HepG2 (cell line): ENCODE data around the gene NDUFB4. TPM values are rescaled to one million over a fixed set of nuclear protein-coding genes. Genes with fewer than 3 reads are reported as not detected.

Source experiments
- ATAC-seq: fragments of 200-7000 bp; cut with Tn5 transposase; 3 replicates; pipeline ENCODE4 v1.9.1; 2020; ENCODE audit warnings: mild to moderate bottlenecking, moderate library complexity
- BruUV-seq: library from RNA; stranded (reverse); fragments of 400-500 nt; replicated peaks from 2 replicates; lab custom pipeline; 2021; lab: Mats Ljungman, UMichigan
- CTCF ChIA-PET: fragments of 300-600 bp; formaldehyde crosslinking; extraction: SDS; loops from one replicate; lab custom pipeline; 2021; ENCODE audit warnings: low total read pairs, inconsistent platforms, low intra/inter-chr PET ratio; lab: Yijun Ruan, JAX
- POLR2A ChIA-PET: fragments of 350-600 bp; sonication (Branson Sonifier 250); formaldehyde crosslinking; loops from one replicate; lab custom pipeline; 2020; ENCODE audit warnings: antibody characterized with exemption, inconsistent platforms; lab: Yijun Ruan, JAX
- DNase-seq: peaks from one replicate; pipeline ENCODE4 v3.0.0-alpha.2; 2015; ENCODE audit warnings: low spot score
- FAIRE-seq: peaks from 3 replicates; lab custom pipeline; 2011; peaks lifted over from hg19 to GRCh38; lab: Jason Lieb, UNC
- H2AFZ ChIP-seq: one replicate; pipeline ENCODE4 v1.6.1; 2011; ENCODE audit warnings: low read length, inconsistent platforms
- H3K27ac ChIP-seq: fragments of 300-600 bp; 3 replicates; pipeline ENCODE4 v1.8.0; 2011; ENCODE audit warnings: mixed run types, mild to moderate bottlenecking, mixed read lengths, low read length, inconsistent platforms; ENCODE audit not compliant: insufficient read depth; ENCODE audit errors: extremely low read length
- H3K27me3 ChIP-seq, 2 experiments: fragments of 200-600 bp in 1 of 2; 2 replicates in 1 of 2; 3 replicates in 1 of 2; pipeline versions ENCODE4 v1.6.0 to v1.8.0; 2011; ENCODE audit warnings: low read length in 2 of 2, mild to moderate bottlenecking in 2 of 2, moderate library complexity in 2 of 2, inconsistent platforms in 1 of 2; ENCODE audit not compliant: insufficient read depth in 2 of 2, control insufficient read depth in 1 of 2
- H3K36me3 ChIP-seq, 2 experiments: fragments of 200-600 bp in 1 of 2; replicated peaks in 1 of 2; 2 replicates in 1 of 2; 3 replicates in 1 of 2; pipeline versions ENCODE4 v1.5.1 to v1.8.0; 2011; ENCODE audit warnings: low read length in 2 of 2, inconsistent platforms in 1 of 2; ENCODE audit not compliant: insufficient read depth in 2 of 2, control insufficient read depth in 1 of 2
- H3K4me1 ChIP-seq: 2 replicates; pipeline ENCODE4 v1.5.1; 2012; ENCODE audit warnings: low read length, inconsistent platforms; ENCODE audit not compliant: insufficient read depth
- H3K4me2 ChIP-seq: 2 replicates; pipeline ENCODE4 v1.6.0; 2011; ENCODE audit warnings: low read depth, low read length, inconsistent platforms
- H3K4me3 ChIP-seq, 3 experiments: fragments of 200-600 bp in 1 of 3; sonication (generic), shearing (Covaris generic) in 1 of 3; replicated peaks in 1 of 3; 2 replicates each; pipeline ENCODE4 v1.5.1; 2011 to 2016; ENCODE audit warnings: low read length in 3 of 3, inconsistent platforms in 2 of 3, low read depth in 2 of 3, mild to moderate bottlenecking in 2 of 3, control low read depth in 1 of 3, mixed read lengths in 1 of 3; ENCODE audit not compliant: insufficient read depth in 1 of 3
- H3K79me2 ChIP-seq: one replicate; pipeline ENCODE4 v1.6.1; 2011; ENCODE audit warnings: low read length, inconsistent platforms; ENCODE audit not compliant: insufficient read depth
- H3K9ac ChIP-seq: 2 replicates; pipeline ENCODE4 v1.6.0; 2011; ENCODE audit warnings: mild to moderate bottlenecking, low read depth, low read length, inconsistent platforms; ENCODE audit not compliant: insufficient read depth
- H3K9me3 ChIP-seq: 2 replicates; pipeline ENCODE4 v1.5.1; 2012; ENCODE audit warnings: mild to moderate bottlenecking, low read length
- H4K20me1 ChIP-seq: 2 replicates; pipeline ENCODE4 v1.6.0; 2011; ENCODE audit warnings: inconsistent platforms, mild to moderate bottlenecking, low read length, moderate library complexity; ENCODE audit not compliant: insufficient read depth
- CEBPB ChIP-seq: IDR thresholded peaks from 2 replicates; pipeline ENCODE4 v1.6.1; 2011; ENCODE audit warnings: low read depth, low read length, improper control_type of control experiment, borderline replicate concordance
- CEBPG ChIP-seq: IDR thresholded peaks from 2 replicates; pipeline ENCODE4 v1.6.1; 2016
- HNRNPLL ChIP-seq: fragments of 200-400 bp; formaldehyde crosslinking; IDR thresholded peaks from 2 replicates; pipeline ENCODE4 v1.6.1; 2017; ENCODE audit warnings: mild to moderate bottlenecking, low read depth, low read length; ENCODE audit not compliant: poor library complexity, severe bottlenecking
- MTF2 ChIP-seq: sonication (generic); formaldehyde crosslinking; IDR thresholded peaks from 2 replicates; pipeline ENCODE4 v1.5.0; 2020; ENCODE audit warnings: missing genetic modification reagents, borderline replicate concordance
- NFIC ChIP-seq: IDR thresholded peaks from 2 replicates; pipeline ENCODE4 v1.6.1; 2012; ENCODE audit warnings: mild to moderate bottlenecking, low read length, inconsistent platforms
- POLR2G ChIP-seq: fragments of 200-400 bp; formaldehyde crosslinking; IDR thresholded peaks from 2 replicates; pipeline ENCODE4 v1.6.1; 2018; ENCODE audit warnings: mild to moderate bottlenecking, low read depth, low read length, moderate library complexity
- RBM22 ChIP-seq: fragments of 200-400 bp; formaldehyde crosslinking; optimal IDR thresholded peaks from 2 replicates; pipeline ENCODE3; 2017; ENCODE audit warnings: mild to moderate bottlenecking, low read length, moderate library complexity
- TOE1 ChIP-seq: sonication (generic); formaldehyde crosslinking; IDR thresholded peaks from 2 replicates; pipeline ENCODE4 v1.4.0; 2020; ENCODE audit warnings: mild to moderate bottlenecking, missing genetic modification reagents
- TRIM24 ChIP-seq: sonication (generic); formaldehyde crosslinking; IDR thresholded peaks from 2 replicates; pipeline ENCODE4 v1.8.0; 2022; ENCODE audit warnings: mild to moderate bottlenecking, missing genetic modification reagents
- ZNF629 ChIP-seq: sonication (generic); formaldehyde crosslinking; conservative IDR thresholded peaks from 2 replicates; pipeline ENCODE4 v1.5.0; 2020; ENCODE audit warnings: missing genetic modification reagents
- ZSCAN25 ChIP-seq: sonication (generic); formaldehyde crosslinking; IDR thresholded peaks from 2 replicates; pipeline ENCODE4 v1.8.0; 2022; ENCODE audit warnings: mild to moderate bottlenecking, missing genetic modification reagents
- whole genome bisulfite sequencing: methylation state at CpG from one replicate; pipeline ENCODE4 v1.1.6; 2017; ENCODE audit warnings: low lambda C conversion rate; 5-methylcytosine and 5-hydroxymethylcytosine counted together
- in situ Hi-C: cut with HindIII; loops from 2 replicates; pipeline ENCODE4 v1.10.0; 2017; ENCODE audit warnings: low pct_unique_long_range_greater_than_20kb; ENCODE audit not compliant: extremely low pct_ligation_motif_present
- intact Hi-C: fragments of 100-400 bp; cut with micrococcal nuclease; formaldehyde crosslinking; loops from one replicate; pipeline ENCODE4 v1.10.0; 2022; ENCODE audit not compliant: unreplicated experiment
- polyA plus RNA-seq, 8 experiments: library from polyadenylated mRNA; depleted of rRNA in 3 of 8; stranded (reverse) in 7 of 8; unstranded in 1 of 8; fragments of >200 nt; fragmentation: Illumina TruSeq in 4 of 8; extraction: Trizol in 4 of 8; gene quantifications; 2 replicates each; pipeline versions ENCODE4 v1.2.1 to v1.2.3, GENCODE V29; 2011 to 2016; ENCODE audit warnings: low read depth in 4 of 8, missing spikeins in 1 of 8, mixed read lengths in 1 of 8; ENCODE audit not compliant: insufficient read depth in 1 of 8
- total RNA-seq, 5 experiments: library from RNA; depleted of rRNA; stranded (reverse); fragments of >200 nt; fragmentation: Illumina TruSeq; extraction: Trizol; gene quantifications; 2 replicates each; pipeline ENCODE4 v1.2.3, GENCODE V29; 2016; ENCODE audit warnings: low read depth in 1 of 5
- TF ChIP-seq, protein P1 (sequence below): IDR thresholded peaks from 2 replicates; pipeline ENCODE4 v1.6.1; 2016; ENCODE audit warnings: missing genetic modification reagents, missing compliant biosample characterization
- TF ChIP-seq, protein P2 (sequence below): sonication (generic); formaldehyde crosslinking; IDR thresholded peaks from 2 replicates; pipeline ENCODE4 v1.4.0; 2020; ENCODE audit warnings: mild to moderate bottlenecking, missing genetic modification reagents
- TF ChIP-seq, protein P3 (sequence below): sonication (generic); formaldehyde crosslinking; IDR thresholded peaks from 2 replicates; pipeline ENCODE4 v1.5.1; 2020; ENCODE audit warnings: missing genetic modification reagents, mild to moderate bottlenecking, borderline replicate concordance

Gene NDUFB4
- total and polyA plus RNA-seq, 2 of the 13 experiments (the other 11 are each of a cell fraction or from before 2014, with no cell fraction given), result 115 to 116 TPM

DNA sequence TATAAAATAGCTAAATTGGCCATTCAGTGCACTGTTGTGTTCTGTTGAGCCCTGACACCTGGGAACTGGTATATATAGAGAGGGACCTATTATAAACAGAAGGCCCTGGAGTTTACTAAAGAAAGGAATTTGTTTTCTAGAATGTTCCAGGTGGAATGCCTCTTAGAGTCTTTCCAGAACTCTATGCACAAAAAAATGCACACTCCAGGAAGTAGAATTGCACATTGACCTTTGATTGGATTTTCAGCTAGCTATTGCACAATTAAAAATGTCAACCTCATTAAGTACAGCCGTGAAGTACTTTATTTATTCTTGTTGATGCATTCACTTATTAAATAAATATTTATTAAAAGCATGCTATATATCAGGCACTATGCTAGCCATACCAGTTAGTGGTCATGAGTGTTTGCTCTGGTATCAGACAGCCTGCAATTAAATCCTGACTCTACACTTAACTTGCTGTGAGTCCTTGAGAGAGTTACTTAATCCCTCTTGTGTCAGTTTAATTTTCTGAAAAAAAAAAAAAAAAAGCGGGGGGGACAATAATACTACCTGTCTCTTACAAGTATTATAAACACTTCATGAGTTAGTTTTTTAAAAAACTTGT is 40.8 kb downstream of the NDUFB4 start:
- H3K79me2 ChIP-seq, result no peaks in the 10 kb centered on the region
- no peak for TF ChIP-seq TOE1 (CRISPR knock-in tag)
- TF ChIP-seq CEBPG (CRISPR knock-in tag), result 0 out of 2 replicates have a peak, but pooled peaks have one; percentile 10
- TF ChIP-seq CEBPB, result peak; percentile 73
- TF ChIP-seq NFIC, result peak; percentile 18; the same call in 1 of the 2 replicates
- H3K9ac ChIP-seq, result no peak overlapping the region
- intact Hi-C loops, result loop anchor here (5.0 kb wide), 1 partner anchor 105 kb away; the partner anchor contains the start of genes GTF2E1 and RABL3
- POLR2A ChIA-PET, result no interaction called here
- DNase-seq, result no peak
- CTCF ChIA-PET, result no interaction called here
- H3K36me3 ChIP-seq, result peaks cover 28 to 61% of the 10 kb centered on the region in 2 experiments
- no peak overlapping the region for H3K27ac ChIP-seq
- no peaks in the 10 kb centered on the region for H3K9me3 ChIP-seq
- in situ Hi-C loops, result no loop called here
- no peaks in the 10 kb centered on the region for H3K27me3 ChIP-seq
- no peak for FAIRE-seq
- no peak overlapping the region for H3K4me2 ChIP-seq
- no peaks in the 10 kb centered on the region for H3K4me1 ChIP-seq
- WGBS, result 90% methylated on average over 2 of the region's 2 CpGs
- H4K20me1 ChIP-seq, result no peaks in the 10 kb centered on the region
- H3K4me3 ChIP-seq, result no peak overlapping the region
- no peak for ATAC-seq
- no TSS peak for BruUV-seq
- no peak overlapping the region for H2AFZ ChIP-seq

DNA sequence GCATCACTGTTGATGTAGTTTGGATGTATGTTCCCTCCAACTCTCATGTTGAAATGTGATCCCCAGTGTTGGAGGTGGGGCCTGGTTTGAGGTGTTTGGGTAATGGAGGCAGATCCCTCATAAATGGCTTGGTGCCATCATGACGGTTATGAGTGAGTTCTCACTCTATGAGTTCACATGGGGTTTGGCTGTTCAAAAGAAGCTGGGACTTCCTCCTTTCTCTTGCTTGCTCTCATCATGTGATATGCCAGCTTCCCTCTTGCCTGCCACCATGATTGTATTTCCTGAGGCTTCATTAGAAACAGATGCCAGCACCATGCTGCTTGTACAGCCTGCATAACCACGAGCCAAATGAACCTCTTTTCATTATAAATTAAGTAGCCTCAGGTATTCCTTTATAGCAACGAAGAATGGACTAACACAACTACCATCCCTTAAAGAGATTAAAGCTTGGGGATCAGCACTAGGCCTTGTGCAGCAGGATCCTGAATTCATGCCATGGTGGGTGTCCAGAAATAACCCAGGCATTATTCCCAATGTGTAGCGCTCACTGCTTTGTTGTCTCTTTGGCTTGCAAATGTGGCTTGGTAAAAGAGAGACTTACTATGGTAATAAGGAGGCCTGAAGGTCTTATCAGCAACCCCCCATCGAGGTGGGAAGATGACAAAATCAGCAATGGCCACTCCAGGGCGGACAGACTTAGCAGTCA is 41.9 kb downstream of the NDUFB4 start:
- ChIA-PET POLR2A (no interaction called here), CTCF (no interaction called here)
- DNase-seq (no peak), FAIRE-seq (no peak), ATAC-seq (no peak)
- Histone ChIP-seq H3K36me3 (peaks cover 30 to 61% of the 10 kb centered on the region in 2 experiments), H3K4me2 (no peak overlapping the region), H3K9me3 (no peaks in the 10 kb centered on the region), H3K9ac (no peak overlapping the region), H2AFZ (no peak overlapping the region), H3K79me2 (no peaks in the 10 kb centered on the region), H3K27ac (no peak overlapping the region), H3K27me3 (no peaks in the 10 kb centered on the region), H4K20me1 (no peaks in the 10 kb centered on the region), H3K4me1 (no peaks in the 10 kb centered on the region), H3K4me3 (no peak overlapping the region)
- intact Hi-C loops, result loop anchor here (5.0 kb wide), 1 partner anchor 104 kb away; the partner anchor contains the start of genes GTF2E1 and RABL3
- no TSS peak for BruUV-seq
- TF ChIP-seq RBM22 (peak; percentile 64), ZNF629 (CRISPR knock-in tag) (no peak), POLR2G (peak; percentile 23; the same call in 1 of the 2 replicates), MTF2 (no peak), ZSCAN25 (CRISPR knock-in tag) (no peak), TRIM24 (CRISPR knock-in tag) (no peak), HNRNPLL (no peak)
- TF ChIP-seq, protein P1, sequence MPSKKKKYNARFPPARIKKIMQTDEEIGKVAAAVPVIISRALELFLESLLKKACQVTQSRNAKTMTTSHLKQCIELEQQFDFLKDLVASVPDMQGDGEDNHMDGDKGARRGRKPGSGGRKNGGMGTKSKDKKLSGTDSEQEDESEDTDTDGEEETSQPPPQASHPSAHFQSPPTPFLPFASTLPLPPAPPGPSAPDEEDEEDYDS (CRISPR knock-in tag), result no peak
- TF ChIP-seq, protein P2, sequence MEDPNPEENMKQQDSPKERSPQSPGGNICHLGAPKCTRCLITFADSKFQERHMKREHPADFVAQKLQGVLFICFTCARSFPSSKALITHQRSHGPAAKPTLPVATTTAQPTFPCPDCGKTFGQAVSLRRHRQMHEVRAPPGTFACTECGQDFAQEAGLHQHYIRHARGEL (CRISPR knock-in tag), result no peak
- TF ChIP-seq, protein P3, sequence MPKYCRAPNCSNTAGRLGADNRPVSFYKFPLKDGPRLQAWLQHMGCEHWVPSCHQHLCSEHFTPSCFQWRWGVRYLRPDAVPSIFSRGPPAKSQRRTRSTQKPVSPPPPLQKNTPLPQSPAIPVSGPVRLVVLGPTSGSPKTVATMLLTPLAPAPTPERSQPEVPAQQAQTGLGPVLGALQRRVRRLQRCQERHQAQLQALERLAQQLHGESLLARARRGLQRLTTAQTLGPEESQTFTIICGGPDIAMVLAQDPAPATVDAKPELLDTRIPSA, result no peak
- in situ Hi-C loops, result no loop called here
- WGBS, result 97% methylated on average over 6 of the region's 6 CpGs
